HG02852 (cell line): ENCODE data around the gene SAMD4B.

ENCODE experiments used
- ATAC-seq: cut with Tn5 transposase; IDR thresholded peaks from one replicate; pipeline ENCODE4 v1.9.1; 2021; ENCODE audit warnings: mild to moderate bottlenecking, moderate library complexity; ENCODE audit not compliant: unreplicated experiment

The SAMD4B gene

GRCh38 chr19:39386557-39386956, 44.3 kb downstream of the SAMD4B start:
- no peak for ATAC-seq

- ATAC-seq: no peak
Observed at GRCh38 chr19:39388657-39389056, 46.4 kb downstream of the SAMD4B start.

DNA sequence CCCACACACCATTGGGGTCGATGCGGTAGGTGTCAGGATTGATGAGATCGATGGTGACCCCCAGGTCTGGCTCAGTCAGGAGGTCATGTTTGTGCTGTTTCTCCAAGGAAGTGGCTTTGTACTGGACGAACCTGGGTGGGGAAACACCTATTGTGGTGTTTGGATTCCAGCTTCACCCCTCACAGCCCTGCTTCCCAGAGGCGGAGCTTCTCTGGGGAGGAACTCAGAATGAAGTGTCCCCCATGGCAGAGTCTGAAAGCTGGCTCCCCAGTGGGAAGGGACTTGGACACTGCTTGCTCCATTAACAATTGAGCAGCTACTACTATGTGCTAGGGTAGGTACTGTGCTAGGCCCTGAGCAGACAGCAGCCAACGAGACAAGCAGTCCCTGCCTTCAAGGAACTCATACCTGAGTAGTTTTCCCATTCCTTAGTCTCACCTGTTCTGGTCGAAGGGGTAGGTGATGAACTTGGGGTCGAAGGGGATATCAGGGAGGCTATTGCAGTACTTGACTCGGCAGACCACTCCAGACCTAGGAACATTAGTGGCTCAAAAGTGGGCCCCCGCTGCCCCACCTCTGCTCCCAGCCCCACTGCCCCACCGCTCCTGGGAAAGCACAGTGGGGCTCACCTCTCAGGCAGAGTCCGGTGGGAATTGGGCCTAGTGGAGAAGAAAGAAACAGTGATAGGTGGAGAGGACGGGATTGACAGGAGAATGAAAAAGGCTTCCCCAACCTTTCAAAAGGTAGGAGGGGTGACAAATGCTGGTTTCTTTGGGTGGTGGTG, 47.6 kb downstream of the SAMD4B start:
- ATAC-seq: no peak

DNA sequence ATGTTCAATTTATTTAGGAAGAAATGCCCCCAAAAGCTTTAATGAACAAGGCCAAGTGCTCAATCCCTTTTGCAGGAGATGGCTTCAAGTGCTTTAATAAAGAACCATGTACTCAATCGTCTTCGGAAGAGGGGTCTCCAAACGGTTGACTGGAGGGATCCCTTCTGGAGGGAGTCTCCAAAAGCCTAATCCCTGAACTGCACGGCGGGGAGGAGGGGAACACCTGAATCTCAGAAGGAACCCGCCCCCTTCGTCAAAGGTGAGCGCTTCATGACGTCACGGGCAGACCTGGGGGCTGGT, 48.2 kb downstream of the SAMD4B start:
- ATAC-seq: no peak

GRCh38 chr19:39390751-39391437, 48.7 kb downstream of the SAMD4B start, which contains the start of the genes MED29 and PAF1:
Gene MED29, plus strand, starts transcription at chr19:39391378. Its CDS starts 45 bp downstream, at chr19:39391423.
Gene PAF1, minus strand, starts transcription at chr19:39391106. Its CDS starts 242 bp downstream, at chr19:39390864.
- peak; percentile 90 for ATAC-seq

GRCh38 chr19:39397360-39398296, 55.4 kb downstream of the SAMD4B start:
- no peak for ATAC-seq

GRCh38 chr19:39398297-39398864, 56.2 kb downstream of the SAMD4B start:
- ATAC-seq: no peak

DNA sequence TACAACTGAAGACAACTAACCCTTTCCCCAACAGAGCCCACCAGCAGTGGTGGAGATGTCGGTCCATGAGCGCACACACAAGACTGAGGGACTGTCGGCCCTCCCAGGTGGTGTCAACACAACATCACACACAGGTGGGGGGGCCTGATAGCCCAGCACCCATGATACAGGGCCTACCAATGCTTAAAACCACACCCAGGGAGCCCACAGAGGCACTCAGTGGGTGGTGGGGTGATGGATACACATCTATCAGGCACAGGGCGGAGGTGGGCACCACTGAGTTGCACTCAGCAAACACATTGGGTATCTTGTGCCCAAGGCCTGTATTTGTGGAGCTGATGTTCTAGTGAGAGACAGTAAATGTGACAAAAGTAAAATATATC, 57.4 kb downstream of the SAMD4B start:
- ATAC-seq: no peak

DNA sequence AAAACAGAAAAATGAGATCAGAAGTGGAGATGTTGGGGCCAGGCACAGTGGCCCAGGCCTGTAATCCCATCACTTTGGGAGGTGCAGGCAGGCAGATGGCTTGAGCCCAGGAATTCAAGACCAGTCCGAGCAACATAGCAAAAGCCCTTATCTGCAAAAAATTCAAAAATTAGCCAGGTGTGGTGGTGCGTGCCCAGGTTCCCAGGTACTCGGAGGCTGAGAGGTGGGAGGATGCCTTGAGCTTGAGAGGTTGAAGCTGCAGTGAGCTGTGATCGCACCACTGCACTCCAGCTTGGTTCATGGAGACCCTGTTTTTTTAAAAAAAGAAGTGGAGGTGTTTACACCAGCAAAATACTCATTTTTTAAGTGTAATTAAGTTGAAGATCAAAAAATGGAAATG, 57.8 kb downstream of the SAMD4B start:
- ATAC-seq: no peak

GRCh38 chr19:39401070-39401548, 58.9 kb downstream of the SAMD4B start:
- no peak for ATAC-seq

GRCh38 chr19:39401549-39402345, 59.5 kb downstream of the SAMD4B start:
- ATAC-seq: no peak

DNA sequence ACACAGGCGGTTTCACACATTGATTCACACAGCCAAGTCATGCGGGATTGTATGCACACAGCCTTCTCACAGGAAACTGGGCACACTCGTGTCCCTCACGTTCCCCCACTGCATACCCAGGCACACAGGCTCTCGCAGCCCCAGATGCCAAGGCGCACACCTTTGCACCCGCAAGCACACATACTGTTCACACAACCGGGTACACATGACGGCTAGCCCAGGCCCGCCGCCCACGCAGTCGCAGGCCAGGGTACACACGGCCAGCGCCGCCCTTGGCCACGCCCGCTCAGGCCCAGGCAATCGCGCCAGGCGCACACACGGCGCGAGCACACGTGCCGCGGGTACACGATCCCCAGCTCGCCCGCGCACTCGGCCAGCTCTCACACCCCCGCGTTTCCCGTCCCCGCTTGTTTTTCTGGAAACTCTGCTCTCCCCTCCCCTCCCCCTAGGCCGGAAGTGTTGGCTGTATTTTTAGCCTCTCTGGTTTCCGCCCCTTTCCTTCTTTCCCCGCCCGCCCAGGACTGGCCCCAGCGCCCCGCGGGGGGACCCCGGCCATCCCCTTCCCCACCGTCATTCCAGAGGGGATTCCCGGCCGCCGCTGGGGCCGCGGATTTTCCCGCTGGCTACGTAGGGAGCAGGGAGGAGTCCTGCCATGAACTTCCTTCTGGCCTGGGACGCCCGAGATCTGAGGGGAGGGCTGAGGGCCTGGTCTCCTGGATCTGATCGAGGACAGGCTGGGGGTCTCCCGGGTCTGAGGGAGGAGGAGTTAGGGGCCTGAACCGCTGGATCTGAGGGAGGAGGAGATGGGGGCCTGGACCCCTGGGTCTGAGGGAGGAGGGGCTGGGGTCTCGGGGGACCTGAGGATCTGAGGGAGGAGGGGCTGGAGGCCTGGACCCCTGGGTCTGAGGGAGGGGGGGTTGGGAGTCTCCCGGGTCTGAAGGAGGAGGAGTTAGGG, 60.4 kb downstream of the SAMD4B start:
- peak; percentile 24 for ATAC-seq

DNA sequence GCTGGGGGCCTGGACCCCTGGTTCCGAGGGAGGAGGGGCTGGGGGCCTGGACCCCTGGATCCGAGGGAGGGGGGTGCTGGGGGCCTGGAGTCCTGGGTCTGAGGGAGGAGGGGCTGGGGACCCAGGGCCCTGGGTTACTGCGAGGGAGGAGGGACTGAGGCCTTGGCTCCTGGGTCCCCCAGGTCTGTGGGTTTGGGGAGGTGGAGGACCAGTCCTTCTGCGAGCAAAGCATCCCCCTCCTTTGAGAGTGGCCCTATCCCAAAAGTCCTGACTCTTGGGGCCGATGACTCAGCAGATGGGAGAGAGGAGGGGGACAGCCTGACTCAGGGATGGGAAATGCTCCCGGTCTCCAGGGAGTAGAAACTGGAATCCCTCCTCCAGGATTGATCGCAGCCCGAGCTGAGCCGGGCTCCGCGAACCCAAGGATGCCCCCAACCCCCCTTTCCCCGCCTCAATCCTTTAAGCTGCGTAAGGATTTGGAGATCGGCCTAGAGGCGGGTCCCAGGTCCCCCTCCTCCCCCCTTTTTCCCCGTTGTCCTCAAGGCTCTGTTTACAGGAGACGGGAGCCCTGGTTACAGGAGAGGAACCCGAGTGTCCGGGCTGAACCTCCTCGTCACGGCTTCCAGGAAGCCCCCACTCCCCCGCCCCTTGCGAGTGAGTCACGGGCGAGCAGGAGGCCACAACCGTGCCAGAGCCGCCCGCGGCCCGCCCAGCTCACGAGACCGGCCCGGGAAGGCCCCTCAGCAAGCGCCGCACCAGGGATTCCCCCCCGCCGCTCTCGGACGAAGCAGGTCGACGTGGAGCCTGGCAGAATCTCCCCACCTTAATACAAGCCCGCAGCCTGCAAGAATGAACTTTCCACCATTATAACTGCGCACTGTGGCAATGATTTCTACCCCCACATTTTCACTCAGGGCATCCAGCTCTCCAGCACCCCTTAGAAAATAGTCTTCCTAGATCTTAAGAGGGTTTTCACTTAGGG, 61.4 kb downstream of the SAMD4B start:
- ATAC-seq: no peak

GRCh38 chr19:39405261-39405957, 63.2 kb downstream of the SAMD4B start:
- ATAC-seq: no peak

DNA sequence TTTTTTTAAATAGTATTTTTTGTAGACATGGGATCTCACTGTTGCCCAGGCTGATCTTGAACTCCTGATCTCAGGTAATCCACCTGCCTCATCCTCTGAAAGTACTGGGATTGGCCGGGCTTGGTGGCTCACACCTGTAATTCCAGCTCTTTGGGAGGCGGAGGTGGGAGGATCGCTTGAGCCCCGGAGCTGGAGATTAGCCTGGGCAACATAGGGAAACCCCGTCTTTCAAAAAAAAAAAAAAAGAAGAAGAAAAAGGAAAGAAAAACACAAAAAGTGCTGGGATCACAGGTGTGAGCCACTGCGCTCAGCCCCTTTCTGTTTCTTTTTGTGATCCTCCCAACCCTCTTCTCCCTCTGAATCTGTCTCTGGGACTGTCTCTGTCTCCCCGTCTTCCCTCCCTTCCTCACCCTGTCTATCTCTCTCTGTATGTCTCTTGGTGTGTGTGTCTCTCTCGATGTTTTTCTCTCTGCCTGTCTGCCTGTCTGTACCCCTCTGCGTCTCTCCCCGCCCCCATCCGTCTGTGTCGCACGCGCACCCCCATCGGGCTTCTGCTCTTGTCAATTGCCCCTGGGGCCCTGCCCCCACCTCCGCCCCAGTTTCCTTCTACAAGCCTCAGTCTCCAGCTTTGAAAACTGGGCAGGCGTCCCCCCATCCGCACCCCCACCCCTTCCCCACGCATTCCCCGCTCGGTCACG, 63.9 kb downstream of the SAMD4B start:
- no peak for ATAC-seq

DNA sequence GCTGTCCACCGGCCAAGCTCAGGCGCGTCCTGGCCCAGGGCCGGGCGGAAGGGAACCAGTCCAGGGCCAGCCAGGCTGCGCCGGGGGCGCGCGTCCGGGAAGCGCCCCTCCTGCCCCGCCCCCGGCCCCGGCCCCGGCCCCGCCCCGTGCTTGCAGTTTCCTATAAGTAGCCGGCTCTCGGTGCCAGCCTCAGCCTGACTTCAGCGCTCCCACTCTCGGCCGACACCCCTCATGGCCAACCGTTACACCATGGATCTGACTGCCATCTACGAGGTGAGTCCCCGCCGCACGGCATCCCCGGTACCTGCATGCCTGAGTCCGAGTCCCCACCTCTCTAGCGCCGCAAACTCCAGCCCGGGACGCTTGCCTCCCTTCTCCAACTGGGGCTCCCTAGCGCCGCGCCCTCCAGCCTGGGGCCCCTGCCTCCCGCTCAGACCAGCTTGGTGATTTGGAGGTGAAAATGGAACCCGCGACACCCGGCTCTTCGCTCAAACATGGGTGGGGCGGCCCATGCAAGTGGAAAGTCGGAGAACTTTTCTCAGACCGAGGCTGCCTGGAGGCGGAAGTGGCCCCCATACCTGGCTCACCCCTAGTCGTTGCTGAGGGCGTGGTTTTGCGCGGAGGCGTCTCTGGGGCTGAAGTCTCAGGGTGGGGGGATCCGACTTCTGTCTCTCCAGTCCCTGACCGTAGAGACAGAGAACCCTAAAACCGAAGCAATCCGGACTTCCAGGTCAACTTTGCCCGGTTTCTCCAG, 64.6 kb downstream of the SAMD4B start, which contains the start of gene ZFP36:
ZFP36 (plus strand) TSS at position 192 of the 754 bp plus-strand sequence; CDS start at position 250, 58 bp downstream.
- no peak for ATAC-seq
